ENCODE measurements around the gene PKD1. TPM values are rescaled to one million over a fixed set of nuclear protein-coding genes. Genes with fewer than 3 reads are reported as not detected.

PKD1 gene
- total and polyA plus RNA-seq, 2 donors (not counting 1 experiment from before 2014, with no cell fraction given), result 100 to 116 TPM

DNA sequence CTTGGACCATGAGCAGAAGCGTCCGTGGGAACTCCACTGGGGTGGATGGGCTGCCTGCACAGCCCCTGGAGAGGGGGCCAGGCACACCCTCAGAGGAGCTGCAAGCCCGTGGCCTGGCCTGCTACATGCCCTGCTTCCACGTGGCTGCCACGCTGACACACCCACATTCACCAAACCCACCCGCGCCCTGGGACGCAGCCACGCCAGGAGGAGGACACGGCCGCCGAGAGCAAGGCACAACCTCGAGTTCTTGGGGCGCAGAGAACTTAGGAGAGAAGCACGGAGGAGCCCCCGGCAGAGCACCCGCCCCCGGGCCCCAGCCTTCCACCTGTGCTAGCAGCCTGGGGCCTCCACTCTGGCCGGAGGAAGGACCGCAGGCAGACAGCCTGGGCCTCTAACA, 41.9 kb upstream of the PKD1 start:
- ChIA-PET POLR2A (no interaction called here), CTCF (interaction anchor here (0.5 kb wide), 1 partner anchor 44 kb away, joined by 3 read pairs; no protein-coding TSS in a partner anchor)
- intact Hi-C loops (cut with micrococcal nuclease), result no loop called here
- Histone ChIP-seq H3K79me2 (ENCODE audit: control insufficient read depth, insufficient read depth, low read length) (no peaks in the 10 kb centered on the region), H3K4me1 (ENCODE audit: control insufficient read depth in 2 of 2, insufficient read depth in 2 of 2, low read length in 2 of 2) (no peaks in the 10 kb centered on the region), H3K4me3 (ENCODE audit: control extremely low read depth in 1 of 5, extremely low read depth in 1 of 5, insufficient read depth in 1 of 5, low read depth in 2 of 5, low read length in 4 of 5) (no peak overlapping the region), H3K9ac (ENCODE audit: low read length) (no peak overlapping the region), H4K20me1 (ENCODE audit: control insufficient read depth, insufficient read depth, low read length, poor library complexity, severe bottlenecking) (no peaks in the 10 kb centered on the region), H3K9me3 (ENCODE audit: control extremely low read depth in 1 of 3, control insufficient read depth in 2 of 3, insufficient read depth in 1 of 3, low read length in 2 of 3) (no peaks in the 10 kb centered on the region), H3K36me3 (replicated peaks in 1 of 2; ENCODE audit: control extremely low read depth in 1 of 2, control insufficient read depth in 1 of 2, extremely low read depth in 1 of 2, insufficient read depth in 2 of 2, low read length in 1 of 2) (peaks cover 0 to 28% of the 10 kb centered on the region in 2 experiments), H3K27me3 (replicated peaks in 1 of 4; ENCODE audit: control extremely low read depth in 1 of 4, control insufficient read depth in 3 of 4, insufficient read depth in 4 of 4, low read length in 3 of 4) (no peaks in the 10 kb centered on the region), H3K4me2 (replicated peaks; ENCODE audit: low read depth, low read length, poor library complexity, severe bottlenecking) (no peak overlapping the region), H3K27ac (ENCODE audit: low read length in 2 of 2) (no peak overlapping the region), H2AFZ (ENCODE audit: insufficient read depth, low read depth, low read length, poor library complexity, severe bottlenecking) (no peak overlapping the region)
- ATAC-seq (ENCODE audit: low read depth) (no peak), DNase-seq (no peak)
- Mint-ChIP-seq H3K4me3 (no peak overlapping the region), H3K4me1 (no peaks in the 10 kb centered on the region), H3K9me3 (ENCODE audit: insufficient read depth) (no peaks in the 10 kb centered on the region), H3K27ac (no peak overlapping the region), H3K27me3 (no peaks in the 10 kb centered on the region)
- TF ChIP-seq, protein P1, sequence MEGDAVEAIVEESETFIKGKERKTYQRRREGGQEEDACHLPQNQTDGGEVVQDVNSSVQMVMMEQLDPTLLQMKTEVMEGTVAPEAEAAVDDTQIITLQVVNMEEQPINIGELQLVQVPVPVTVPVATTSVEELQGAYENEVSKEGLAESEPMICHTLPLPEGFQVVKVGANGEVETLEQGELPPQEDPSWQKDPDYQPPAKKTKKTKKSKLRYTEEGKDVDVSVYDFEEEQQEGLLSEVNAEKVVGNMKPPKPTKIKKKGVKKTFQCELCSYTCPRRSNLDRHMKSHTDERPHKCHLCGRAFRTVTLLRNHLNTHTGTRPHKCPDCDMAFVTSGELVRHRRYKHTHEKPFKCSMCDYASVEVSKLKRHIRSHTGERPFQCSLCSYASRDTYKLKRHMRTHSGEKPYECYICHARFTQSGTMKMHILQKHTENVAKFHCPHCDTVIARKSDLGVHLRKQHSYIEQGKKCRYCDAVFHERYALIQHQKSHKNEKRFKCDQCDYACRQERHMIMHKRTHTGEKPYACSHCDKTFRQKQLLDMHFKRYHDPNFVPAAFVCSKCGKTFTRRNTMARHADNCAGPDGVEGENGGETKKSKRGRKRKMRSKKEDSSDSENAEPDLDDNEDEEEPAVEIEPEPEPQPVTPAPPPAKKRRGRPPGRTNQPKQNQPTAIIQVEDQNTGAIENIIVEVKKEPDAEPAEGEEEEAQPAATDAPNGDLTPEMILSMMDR (IDR thresholded peaks at IDR 0.05), result no peak
- no peak for TF ChIP-seq EZH2 (IDR thresholded peaks at IDR 0.05; ENCODE audit: borderline replicate concordance, insufficient read depth, low read depth, low read length, poor library complexity, severe bottlenecking)
- 98% methylated on average over 15 of the region's 20 CpGs for WGBS (ENCODE audit: insufficient coverage)

- Histone ChIP-seq H3K36me3 (replicated peaks in 1 of 2; ENCODE audit: control extremely low read depth in 1 of 2, control insufficient read depth in 1 of 2, extremely low read depth in 1 of 2, insufficient read depth in 2 of 2, low read length in 1 of 2) (peaks cover 0 to 28% of the 10 kb centered on the region in 2 experiments), H4K20me1 (ENCODE audit: control insufficient read depth, insufficient read depth, low read length, poor library complexity, severe bottlenecking) (no peaks in the 10 kb centered on the region), H3K27me3 (replicated peaks in 1 of 4; ENCODE audit: control extremely low read depth in 1 of 4, control insufficient read depth in 3 of 4, insufficient read depth in 4 of 4, low read length in 3 of 4) (no peaks in the 10 kb centered on the region), H3K9ac (ENCODE audit: low read length) (no peak overlapping the region), H3K27ac (ENCODE audit: low read length in 2 of 2) (no peak overlapping the region), H3K4me3 (ENCODE audit: control extremely low read depth in 1 of 5, extremely low read depth in 1 of 5, insufficient read depth in 1 of 5, low read depth in 2 of 5, low read length in 4 of 5) (no peak overlapping the region), H3K4me1 (ENCODE audit: control insufficient read depth in 2 of 2, insufficient read depth in 2 of 2, low read length in 2 of 2) (no peaks in the 10 kb centered on the region), H3K79me2 (ENCODE audit: control insufficient read depth, insufficient read depth, low read length) (no peaks in the 10 kb centered on the region), H2AFZ (ENCODE audit: insufficient read depth, low read depth, low read length, poor library complexity, severe bottlenecking) (no peak overlapping the region), H3K4me2 (replicated peaks; ENCODE audit: low read depth, low read length, poor library complexity, severe bottlenecking) (no peak overlapping the region), H3K9me3 (ENCODE audit: control extremely low read depth in 1 of 3, control insufficient read depth in 2 of 3, insufficient read depth in 1 of 3, low read length in 2 of 3) (no peaks in the 10 kb centered on the region)
- DNase-seq (no peak), ATAC-seq (ENCODE audit: low read depth) (no peak)
- intact Hi-C loops (cut with micrococcal nuclease), result no loop called here
- POLR2A ChIA-PET, result no interaction called here
- Mint-ChIP-seq H3K4me3 (no peak overlapping the region), H3K4me1 (no peaks in the 10 kb centered on the region), H3K27me3 (no peaks in the 10 kb centered on the region), H3K27ac (no peak overlapping the region), H3K9me3 (ENCODE audit: insufficient read depth) (no peaks in the 10 kb centered on the region)
- TF ChIP-seq, protein P1 (IDR thresholded peaks at IDR 0.05), result no peak
- TF ChIP-seq EZH2 (IDR thresholded peaks at IDR 0.05; ENCODE audit: borderline replicate concordance, insufficient read depth, low read depth, low read length, poor library complexity, severe bottlenecking), result no peak
- CTCF ChIA-PET, result no interaction called here
- 96% methylated on average over 18 of the region's 18 CpGs for WGBS (ENCODE audit: insufficient coverage)
Measured at GRCh38 chr16:2177101-2177500, 41.4 kb upstream of the PKD1 start.

All from B cell (primary cell).